Neural progenitor cell (in vitro differentiated cells): Measurements from ENCODE around the gene YEATS4. TPM values are rescaled to one million over a fixed set of nuclear protein-coding genes. Genes with fewer than 3 reads are reported as not detected.

Experiments
- DNase-seq: peaks from one replicate; pipeline ENCODE4 v3.0.0-alpha.2; 2016; ENCODE audit warnings: low spot score
- H2AFZ ChIP-seq: fragments of 200-600 bp; sonication (generic); replicated peaks from 2 replicates; pipeline ENCODE4 v1.6.1; 2016; ENCODE audit warnings: antibody characterized with exemption
- H3F3A ChIP-seq: fragments of 200-600 bp; sonication (generic); 2 replicates; pipeline ENCODE4 v1.6.1; 2016; ENCODE audit warnings: antibody characterized with exemption, low read depth
- H3K27ac ChIP-seq: fragments of 200-600 bp; sonication (generic); 2 replicates; pipeline ENCODE4 v1.5.1; 2016; ENCODE audit warnings: mild to moderate bottlenecking
- H3K27me3 ChIP-seq: fragments of 200-600 bp; sonication (generic); 2 replicates; pipeline ENCODE4 v1.6.1; 2016; ENCODE audit warnings: mild to moderate bottlenecking, moderate library complexity
- H3K36me3 ChIP-seq: fragments of 200-600 bp; sonication (generic); 2 replicates; pipeline ENCODE4 v1.5.1; 2016
- H3K4me1 ChIP-seq: fragments of 200-600 bp; sonication (generic); 2 replicates; pipeline ENCODE4 v1.6.1; 2016; ENCODE audit warnings: mixed run types
- H3K4me2 ChIP-seq: fragments of 200-600 bp; sonication (generic); 2 replicates; pipeline ENCODE4 v1.6.1; 2016
- H3K4me3 ChIP-seq: fragments of 200-600 bp; sonication (generic); 2 replicates; pipeline ENCODE4 v1.5.1; 2016
- H3K79me2 ChIP-seq: fragments of 200-600 bp; sonication (generic); 2 replicates; pipeline ENCODE4 v1.6.1; 2016; ENCODE audit warnings: low read depth
- H3K9ac ChIP-seq: fragments of 200-600 bp; sonication (generic); 2 replicates; pipeline ENCODE4 v1.6.1; 2016
- H3K9me3 ChIP-seq: fragments of 200-600 bp; sonication (generic); 2 replicates; pipeline ENCODE4 v1.5.1; 2016; ENCODE audit warnings: low read depth
- H4K20me1 ChIP-seq: fragments of 200-600 bp; sonication (generic); 2 replicates; pipeline ENCODE4 v1.6.1; 2016; ENCODE audit warnings: low read depth
- H3K27ac Mint-ChIP-seq: 3 replicates; pipeline ENCODE4 v1.8.0; 2021; ENCODE audit warnings: mixed read lengths
- H3K27me3 Mint-ChIP-seq: 2 replicates; pipeline ENCODE4 v1.8.0; 2022; ENCODE audit warnings: low read depth, mild to moderate bottlenecking, inconsistent platforms, moderate library complexity, mixed read lengths; ENCODE audit not compliant: insufficient read depth
- H3K36me3 Mint-ChIP-seq: 3 replicates; pipeline ENCODE4 v1.8.0; 2021; ENCODE audit warnings: mixed read lengths
- H3K4me1 Mint-ChIP-seq: 3 replicates; pipeline ENCODE4 v1.8.0; 2021; ENCODE audit warnings: mixed read lengths
- H3K4me3 Mint-ChIP-seq: 3 replicates; pipeline ENCODE4 v1.8.0; 2021; ENCODE audit warnings: mild to moderate bottlenecking, moderate library complexity, mixed read lengths
- H3K9me3 Mint-ChIP-seq: 3 replicates; pipeline ENCODE4 v1.8.0; 2020; ENCODE audit warnings: mixed read lengths
- CTCF ChIP-seq: fragments of 200-600 bp; sonication (generic); IDR thresholded peaks from 2 replicates; pipeline ENCODE4 v1.5.1; 2017; ENCODE audit warnings: antibody characterized with exemption, mild to moderate bottlenecking
- EZH2 ChIP-seq: fragments of 200-600 bp; sonication (generic); IDR thresholded peaks from 2 replicates; pipeline ENCODE4 v1.6.1; 2017; ENCODE audit warnings: antibody characterized with exemption, mild to moderate bottlenecking, moderate library complexity
- EZH2phosphoT487 ChIP-seq: fragments of 200-600 bp; sonication (generic); IDR thresholded peaks from 2 replicates; pipeline ENCODE4 v1.6.1; 2017; ENCODE audit warnings: antibody characterized with exemption
- total RNA-seq: library from RNA; depleted of rRNA; stranded (reverse); fragments of >200 nt; gene quantifications from 2 replicates; pipeline ENCODE4 v1.2.3, GENCODE V29; 2015; ENCODE audit warnings: low replicate concordance

The YEATS4 gene
- total RNA-seq, 1 donor from 2014 or later, result 159 TPM

- H3K36me3 Mint-ChIP-seq, result peaks cover 22% of the 10 kb centered on the region
- H3K4me3 Mint-ChIP-seq, result no peak overlapping the region
- no peak overlapping the region for H3K4me2 ChIP-seq
- H3K9me3 ChIP-seq, result no peaks in the 10 kb centered on the region
- H2AFZ ChIP-seq, result no peak overlapping the region
- H3K4me3 ChIP-seq, result no peak overlapping the region
- no peaks in the 10 kb centered on the region for H3K36me3 ChIP-seq
- H3K27ac ChIP-seq, result no peak overlapping the region
- H3K79me2 ChIP-seq, result no peaks in the 10 kb centered on the region
- H3F3A ChIP-seq, result peaks cover 5% of the 10 kb centered on the region
- TF ChIP-seq EZH2, result no peak
- TF ChIP-seq CTCF, result no peak
- TF ChIP-seq EZH2phosphoT487, result no peak
- H3K27me3 Mint-ChIP-seq, result no peaks in the 10 kb centered on the region
- H3K4me1 ChIP-seq, result no peaks in the 10 kb centered on the region
- DNase-seq, result no peak
- no peak overlapping the region for H3K27ac Mint-ChIP-seq
- no peaks in the 10 kb centered on the region for H4K20me1 ChIP-seq
- H3K9ac ChIP-seq, result no peak overlapping the region
- H3K4me1 Mint-ChIP-seq, result no peaks in the 10 kb centered on the region
- no peaks in the 10 kb centered on the region for H3K27me3 ChIP-seq
- peaks cover 9% of the 10 kb centered on the region for H3K9me3 Mint-ChIP-seq
These were observed 38.4 kb downstream of the YEATS4 start for GRCh38 chr12:69397978-69398377.

- Histone ChIP-seq H3K9ac (no peak overlapping the region), H3K4me2 (no peak overlapping the region), H3K4me3 (no peak overlapping the region), H3K27me3 (no peaks in the 10 kb centered on the region), H3K36me3 (no peaks in the 10 kb centered on the region), H3F3A (no peaks in the 10 kb centered on the region), H3K4me1 (no peaks in the 10 kb centered on the region), H4K20me1 (no peaks in the 10 kb centered on the region), H3K27ac (no peak overlapping the region), H2AFZ (no peak overlapping the region), H3K79me2 (no peaks in the 10 kb centered on the region), H3K9me3 (no peaks in the 10 kb centered on the region)
- Mint-ChIP-seq H3K4me3 (no peak overlapping the region), H3K27ac (peak overlapping the region; percentile 21), H3K36me3 (peaks cover 11% of the 10 kb centered on the region), H3K4me1 (no peaks in the 10 kb centered on the region), H3K27me3 (no peaks in the 10 kb centered on the region), H3K9me3 (peaks cover 5% of the 10 kb centered on the region)
- DNase-seq, result no peak
- TF ChIP-seq EZH2 (no peak), CTCF (no peak), EZH2phosphoT487 (no peak)
These were observed 42.4 kb downstream of the YEATS4 start for GRCh38 chr12:69401940-69402339.

GRCh38 chr12:69404851-69405565 lies 45.5 kb downstream of the YEATS4 start:
- Mint-ChIP-seq H3K9me3 (no peaks in the 10 kb centered on the region), H3K36me3 (peaks cover 6% of the 10 kb centered on the region), H3K4me1 (no peaks in the 10 kb centered on the region), H3K27me3 (no peaks in the 10 kb centered on the region), H3K4me3 (no peak overlapping the region), H3K27ac (no peak overlapping the region)
- DNase-seq, result no peak
- no peaks in the 10 kb centered on the region for H3K79me2 ChIP-seq
- TF ChIP-seq CTCF (no peak), EZH2phosphoT487 (no peak), EZH2 (no peak)
- no peaks in the 10 kb centered on the region for H3K27me3 ChIP-seq
- no peaks in the 10 kb centered on the region for H4K20me1 ChIP-seq
- no peaks in the 10 kb centered on the region for H3K9me3 ChIP-seq
- no peaks in the 10 kb centered on the region for H3K4me1 ChIP-seq
- H3K27ac ChIP-seq, result no peak overlapping the region
- no peak overlapping the region for H3K9ac ChIP-seq
- H3K36me3 ChIP-seq, result no peaks in the 10 kb centered on the region
- H3K4me2 ChIP-seq, result no peak overlapping the region
- no peak overlapping the region for H3K4me3 ChIP-seq
- no peak overlapping the region for H2AFZ ChIP-seq
- no peaks in the 10 kb centered on the region for H3F3A ChIP-seq
